A673 (cell line): ENCODE data around the gene LRPPRC. TPM values are rescaled to one million over a fixed set of nuclear protein-coding genes. Genes with fewer than 3 reads are reported as not detected.

Experiments
- BruUV-seq: library from RNA; stranded (reverse); fragments of 400-500 nt; replicated peaks from 2 replicates; lab custom pipeline; 2021; lab: Mats Ljungman, UMichigan
- CTCF ChIA-PET: fragments of 300-600 bp; sonication (Branson Sonifier 250); formaldehyde crosslinking; loops from one replicate; lab custom pipeline; 2022; ENCODE audit warnings: antibody characterized with exemption; lab: Charles Lee
- POLR2A ChIA-PET: fragments of 300-600 bp; sonication (Branson Sonifier 250); formaldehyde crosslinking; loops from one replicate; lab custom pipeline; 2022; ENCODE audit warnings: antibody characterized with exemption; ENCODE audit not compliant: low non-redundant PET; lab: Charles Lee
- DNase-seq: peaks from one replicate; pipeline ENCODE4 v3.0.0-alpha.2; 2015; ENCODE audit warnings: low spot score
- H3K27ac ChIP-seq: fragments of 200-600 bp; sonication (generic); 2 replicates; pipeline ENCODE4 v1.5.1; 2016; ENCODE audit warnings: mixed run types, low read depth, mild to moderate bottlenecking, mixed read lengths, antibody characterized with exemption, low read length; ENCODE audit not compliant: poor library complexity, severe bottlenecking
- H3K27me3 ChIP-seq: fragments of 200-600 bp; sonication (generic); replicated peaks from 2 replicates; pipeline ENCODE4 v1.6.1; 2017; ENCODE audit warnings: mixed run types, low read depth, mild to moderate bottlenecking, mixed read lengths, antibody characterized with exemption, low read length; ENCODE audit not compliant: insufficient read depth, poor library complexity
- H3K36me3 ChIP-seq: fragments of 200-600 bp; sonication (generic); 2 replicates; pipeline ENCODE4 v1.6.1; 2016; ENCODE audit warnings: mixed run types, mild to moderate bottlenecking, mixed read lengths, antibody characterized with exemption, low read length; ENCODE audit not compliant: insufficient read depth, poor library complexity, severe bottlenecking
- H3K4me1 ChIP-seq: fragments of 200-600 bp; sonication (generic); 2 replicates; pipeline ENCODE4 v1.6.1; 2017; ENCODE audit warnings: mixed run types, mild to moderate bottlenecking, mixed read lengths, antibody characterized with exemption, low read length; ENCODE audit not compliant: insufficient read depth, poor library complexity, severe bottlenecking
- H3K4me3 ChIP-seq: fragments of 200-600 bp; sonication (generic); 2 replicates; pipeline ENCODE4 v1.5.1; 2016; ENCODE audit warnings: low read depth, mixed run types, mild to moderate bottlenecking, mixed read lengths, low read length; ENCODE audit not compliant: poor library complexity, severe bottlenecking
- H3K9me3 ChIP-seq: fragments of 200-600 bp; sonication (generic); 2 replicates; pipeline ENCODE4 v1.6.1; 2016; ENCODE audit warnings: mixed run types, low read depth, mild to moderate bottlenecking, mixed read lengths, antibody characterized with exemption, low read length; ENCODE audit not compliant: poor library complexity, severe bottlenecking
- EZH2 ChIP-seq: fragments of 200-600 bp; sonication (generic); IDR thresholded peaks from 2 replicates; pipeline ENCODE4 v1.6.1; 2017; ENCODE audit warnings: borderline replicate concordance, low read depth, mild to moderate bottlenecking, mixed read lengths, antibody characterized with exemption, low read length; ENCODE audit not compliant: poor library complexity, severe bottlenecking
- intact Hi-C: fragments of 100-400 bp; cut with micrococcal nuclease; formaldehyde crosslinking; loops from one replicate; pipeline ENCODE4 v1.10.0; 2022; ENCODE audit not compliant: unreplicated experiment
- total RNA-seq: library from RNA; stranded (reverse); gene quantifications from 2 replicates; pipeline ENCODE4 v1.2.3, GENCODE V29; 2021
- TF ChIP-seq, protein P1 (sequence below): fragments of 300-800, 200-600 bp; sonication (generic); conservative IDR thresholded peaks from 2 replicates; pipeline ENCODE4 v1.5.1; 2017; ENCODE audit warnings: low read depth, mild to moderate bottlenecking, antibody characterized with exemption, low read length, moderate library complexity, mixed read lengths

LRPPRC gene
- total RNA-seq, 1 experiment from 2014 or later, result 144 TPM

GRCh38 chr2:43950383-43951008, 45.3 kb downstream of the LRPPRC start:
- intact Hi-C loops, result no loop called here
- no TSS peak for BruUV-seq
- Histone ChIP-seq H3K4me1 (no peaks in the 10 kb centered on the region), H3K36me3 (peaks cover 89% of the 10 kb centered on the region), H3K27me3 (no peaks in the 10 kb centered on the region), H3K27ac (no peak overlapping the region), H3K4me3 (no peak overlapping the region), H3K9me3 (no peaks in the 10 kb centered on the region)
- TF ChIP-seq, protein P1, sequence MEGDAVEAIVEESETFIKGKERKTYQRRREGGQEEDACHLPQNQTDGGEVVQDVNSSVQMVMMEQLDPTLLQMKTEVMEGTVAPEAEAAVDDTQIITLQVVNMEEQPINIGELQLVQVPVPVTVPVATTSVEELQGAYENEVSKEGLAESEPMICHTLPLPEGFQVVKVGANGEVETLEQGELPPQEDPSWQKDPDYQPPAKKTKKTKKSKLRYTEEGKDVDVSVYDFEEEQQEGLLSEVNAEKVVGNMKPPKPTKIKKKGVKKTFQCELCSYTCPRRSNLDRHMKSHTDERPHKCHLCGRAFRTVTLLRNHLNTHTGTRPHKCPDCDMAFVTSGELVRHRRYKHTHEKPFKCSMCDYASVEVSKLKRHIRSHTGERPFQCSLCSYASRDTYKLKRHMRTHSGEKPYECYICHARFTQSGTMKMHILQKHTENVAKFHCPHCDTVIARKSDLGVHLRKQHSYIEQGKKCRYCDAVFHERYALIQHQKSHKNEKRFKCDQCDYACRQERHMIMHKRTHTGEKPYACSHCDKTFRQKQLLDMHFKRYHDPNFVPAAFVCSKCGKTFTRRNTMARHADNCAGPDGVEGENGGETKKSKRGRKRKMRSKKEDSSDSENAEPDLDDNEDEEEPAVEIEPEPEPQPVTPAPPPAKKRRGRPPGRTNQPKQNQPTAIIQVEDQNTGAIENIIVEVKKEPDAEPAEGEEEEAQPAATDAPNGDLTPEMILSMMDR, result peak; percentile 57
- TF ChIP-seq EZH2, result no peak
- CTCF ChIA-PET, result no interaction called here
- peak; percentile 62 for DNase-seq
- POLR2A ChIA-PET, result no interaction called here

- no peak overlapping the region for H3K27ac ChIP-seq
- peak; percentile 31 for DNase-seq
- no TSS peak for BruUV-seq
- peaks cover 87% of the 10 kb centered on the region for H3K36me3 ChIP-seq
- TF ChIP-seq EZH2, result no peak
- TF ChIP-seq, protein P1, result no peak
- intact Hi-C loops, result no loop called here
- no peaks in the 10 kb centered on the region for H3K4me1 ChIP-seq
- ChIA-PET CTCF (no interaction called here), POLR2A (no interaction called here)
- no peaks in the 10 kb centered on the region for H3K27me3 ChIP-seq
- H3K4me3 ChIP-seq, result no peak overlapping the region
- H3K9me3 ChIP-seq, result no peaks in the 10 kb centered on the region
These were observed 47.4 kb downstream of the LRPPRC start for GRCh38 chr2:43948370-43948769.

GRCh38 chr2:43946685-43947084, 49.1 kb downstream of the LRPPRC start:
- intact Hi-C loops, result no loop called here
- CTCF ChIA-PET, result no interaction called here
- no TSS peak for BruUV-seq
- H3K36me3 ChIP-seq, result peaks cover 83% of the 10 kb centered on the region
- peaks cover 13% of the 10 kb centered on the region for H3K4me1 ChIP-seq
- TF ChIP-seq, protein P1, result no peak
- no peak for TF ChIP-seq EZH2
- no peak for DNase-seq
- H3K27ac ChIP-seq, result no peak overlapping the region
- H3K9me3 ChIP-seq, result no peaks in the 10 kb centered on the region
- POLR2A ChIA-PET, result interaction anchor here (0.6 kb wide), 1 partner anchor 1036 kb away, joined by 4 read pairs; no protein-coding TSS in a partner anchor
- H3K27me3 ChIP-seq, result no peaks in the 10 kb centered on the region
- no peak overlapping the region for H3K4me3 ChIP-seq
